H1 (cell line): ENCODE measurements around the gene HPS5. TPM values are rescaled to one million over a fixed set of nuclear protein-coding genes. Genes with fewer than 3 reads are reported as not detected.
A peak's percentile ranks its signal among the peaks of the same experiment; 100 is the strongest.
"Not testable (repeated sequence)": the region's sequence is repeated elsewhere in the genome, so short reads cannot be mapped to it uniquely, and the experiment has no call there.

Experiments
- CTCF ChIA-PET: fragments of 300-600 bp; sonication (Branson Sonifier 250); formaldehyde crosslinking; loops from one replicate; lab custom pipeline; 2021; ENCODE audit not compliant: partially characterized antibody; lab: Charles Lee
- POLR2A ChIA-PET: fragments of 300-600 bp; sonication (Branson Sonifier 250); formaldehyde crosslinking; loops from one replicate; lab custom pipeline; 2021; ENCODE audit warnings: inconsistent platforms; ENCODE audit not compliant: partially characterized antibody; lab: Charles Lee
- DNase-seq, 2 experiments: peaks; one replicate each; pipeline versions ENCODE4 v3.0.0 to v3.0.0-alpha.2; 2010 to 2022; ENCODE audit warnings: low spot score in 2 of 2, low read depth in 1 of 2, mixed read lengths in 1 of 2
- FAIRE-seq: peaks from 2 replicates; lab custom pipeline; 2011; peaks lifted over from hg19 to GRCh38; lab: Jason Lieb, UNC
- H2AFZ ChIP-seq: 2 replicates; pipeline ENCODE4 v1.8.1; 2012; ENCODE audit warnings: low read length, inconsistent platforms
- H2AK5ac ChIP-seq: 2 replicates; pipeline ENCODE4 v1.6.1; 2013; ENCODE audit warnings: low read depth, low read length
- H2BK120ac ChIP-seq: replicated peaks from 2 replicates; pipeline ENCODE3; 2013; ENCODE audit warnings: low read depth, low read length, inconsistent platforms
- H2BK12ac ChIP-seq: 2 replicates; pipeline ENCODE4 v1.6.1; 2013; ENCODE audit warnings: low read depth, low read length
- H2BK15ac ChIP-seq: 2 replicates; pipeline ENCODE4 v1.6.1; 2013; ENCODE audit warnings: low read length
- H2BK20ac ChIP-seq: 2 replicates; pipeline ENCODE4 v1.6.1; 2013; ENCODE audit warnings: low read length
- H2BK5ac ChIP-seq: 2 replicates; pipeline ENCODE4 v1.6.1; 2013; ENCODE audit warnings: low read depth, low read length
- H3K14ac ChIP-seq: 2 replicates; pipeline ENCODE4 v1.6.1; 2013; ENCODE audit warnings: inconsistent platforms; ENCODE audit not compliant: insufficient read length
- H3K18ac ChIP-seq: 2 replicates; pipeline ENCODE4 v1.6.1; 2013; ENCODE audit warnings: low read length; ENCODE audit errors: extremely low read depth
- H3K23ac ChIP-seq: 2 replicates; pipeline ENCODE4 v1.6.1; 2013; ENCODE audit warnings: inconsistent platforms; ENCODE audit not compliant: insufficient read length
- H3K23me2 ChIP-seq: 2 replicates; pipeline ENCODE4 v1.6.1; 2013; ENCODE audit warnings: low read depth, low read length
- H3K27ac ChIP-seq: 2 replicates; pipeline ENCODE4 v1.6.1; 2011; ENCODE audit warnings: low read depth, low read length, inconsistent platforms
- H3K27me3 ChIP-seq, 4 experiments: replicated peaks in 1 of 4; 1 replicate in 1 of 4; 2 replicates in 3 of 4; pipeline versions ENCODE4 v1.6.1 to v1.8.1; 2011 to 2013; ENCODE audit warnings: low read length in 3 of 4, mild to moderate bottlenecking in 3 of 4, inconsistent platforms in 2 of 4, mixed read lengths in 2 of 4, moderate library complexity in 1 of 4; ENCODE audit not compliant: control insufficient read depth in 3 of 4, insufficient read depth in 3 of 4; ENCODE audit errors: extremely low read depth in 1 of 4
- H3K36me3 ChIP-seq, 4 experiments: 2 replicates each; pipeline versions ENCODE4 v1.6.1 to v1.8.1; 2011 to 2013; ENCODE audit warnings: mild to moderate bottlenecking in 4 of 4, low read length in 3 of 4, moderate library complexity in 2 of 4, control low read depth in 1 of 4, inconsistent platforms in 1 of 4; ENCODE audit not compliant: insufficient read depth in 4 of 4, control insufficient read depth in 2 of 4
- H3K4ac ChIP-seq: replicated peaks from 2 replicates; pipeline ENCODE3; 2013; ENCODE audit warnings: low read length, low read depth, mixed read lengths, inconsistent platforms; ENCODE audit not compliant: insufficient read length
- H3K4me1 ChIP-seq, 4 experiments: replicated peaks in 1 of 4; 1 replicate in 1 of 4; 2 replicates in 3 of 4; pipeline versions ENCODE4 v1.6.1 to v1.8.1; 2011 to 2013; ENCODE audit warnings: low read length in 3 of 4, inconsistent platforms in 2 of 4, mixed read lengths in 1 of 4; ENCODE audit not compliant: insufficient read depth in 4 of 4, control insufficient read depth in 3 of 4
- H3K4me2 ChIP-seq, 2 experiments: 2 replicates each; pipeline versions ENCODE4 v1.6.1 to v1.8.1; 2011 to 2013; ENCODE audit warnings: low read depth in 2 of 2, low read length in 2 of 2, control low read depth in 1 of 2, inconsistent platforms in 1 of 2, mild to moderate bottlenecking in 1 of 2; ENCODE audit not compliant: insufficient read depth in 1 of 2
- H3K4me3 ChIP-seq, 4 experiments: fragments of 200-600, 300-600 bp in 1 of 4; sonication (generic), shearing (Covaris generic), sonication (Bioruptor Twin) in 1 of 4; 2 replicates each; pipeline versions ENCODE4 v1.5.1 to v1.8.1; 2011 to 2016; ENCODE audit warnings: low read length in 4 of 4, low read depth in 3 of 4, control low read depth in 2 of 4, inconsistent platforms in 2 of 4, mild to moderate bottlenecking in 2 of 4, mixed read lengths in 1 of 4, moderate library complexity in 1 of 4; ENCODE audit not compliant: insufficient read depth in 2 of 4; ENCODE audit errors: extremely low read depth in 1 of 4
- H3K56ac ChIP-seq: replicated peaks from 2 replicates; pipeline ENCODE3; 2013; ENCODE audit warnings: low read depth, mild to moderate bottlenecking, mixed read lengths, low read length, inconsistent platforms; ENCODE audit not compliant: insufficient read length
- H3K79me1 ChIP-seq: 2 replicates; pipeline ENCODE4 v1.6.1; 2013; ENCODE audit warnings: low read depth, low read length, control low read depth
- H3K79me2 ChIP-seq, 2 experiments: 2 replicates each; pipeline versions ENCODE4 v1.6.1 to v1.8.1; 2012 to 2013; ENCODE audit warnings: low read length in 2 of 2, mild to moderate bottlenecking in 2 of 2, inconsistent platforms in 1 of 2; ENCODE audit not compliant: insufficient read depth in 2 of 2, control insufficient read depth in 1 of 2
- H3K9ac ChIP-seq, 4 experiments: replicated peaks in 1 of 4; 1 replicate in 1 of 4; 2 replicates in 3 of 4; pipeline versions ENCODE4 v1.6.1 to v1.8.1; 2011 to 2013; ENCODE audit warnings: low read depth in 3 of 4, low read length in 3 of 4, control low read depth in 2 of 4, mild to moderate bottlenecking in 2 of 4, moderate library complexity in 2 of 4, inconsistent platforms in 1 of 4; ENCODE audit errors: extremely low read depth in 1 of 4
- H3K9me3 ChIP-seq, 2 experiments: 2 replicates each; pipeline versions ENCODE4 v1.6.1 to v1.8.1; 2012 to 2013; ENCODE audit warnings: mild to moderate bottlenecking in 2 of 2, moderate library complexity in 2 of 2, control low read depth in 1 of 2, inconsistent platforms in 1 of 2, low read depth in 1 of 2, low read length in 1 of 2, mixed read lengths in 1 of 2; ENCODE audit not compliant: insufficient read depth in 2 of 2
- H4K20me1 ChIP-seq, 2 experiments: replicated peaks in 1 of 2; 2 replicates each; pipeline versions ENCODE3 to v1.8.1; 2011 to 2013; ENCODE audit warnings: inconsistent platforms in 2 of 2, low read length in 2 of 2, mild to moderate bottlenecking in 1 of 2; ENCODE audit not compliant: insufficient read depth in 2 of 2, control insufficient read depth in 1 of 2
- H4K5ac ChIP-seq: 2 replicates; pipeline ENCODE4 v1.6.1; 2013; ENCODE audit warnings: low read length, low read depth, mixed read lengths, inconsistent platforms; ENCODE audit not compliant: insufficient read length
- H4K8ac ChIP-seq: 2 replicates; pipeline ENCODE4 v1.8.0; 2013; ENCODE audit warnings: mild to moderate bottlenecking, moderate library complexity, low read length, inconsistent platforms; ENCODE audit not compliant: insufficient read depth; ENCODE audit errors: extremely low read depth
- H4K91ac ChIP-seq: replicated peaks from 2 replicates; pipeline ENCODE3; 2013; ENCODE audit warnings: low read length, mixed read lengths, inconsistent platforms; ENCODE audit not compliant: insufficient read length
- WGBS, 2 experiments: shearing (Covaris generic) in 1 of 2; methylation state at CpG; one replicate each; pipeline versions ENCODE4 v1.1.6 to v1.1.7; 2013 to 2015; ENCODE audit warnings: low lambda C conversion rate in 2 of 2, mixed read lengths in 2 of 2, inconsistent platforms in 1 of 2, low coverage in 1 of 2, missing lambda C conversion rate in 1 of 2; ENCODE audit not compliant: insufficient replicate concordance in 2 of 2, insufficient coverage in 1 of 2, insufficient read length in 1 of 2; ENCODE audit errors: extremely low coverage in 1 of 2, missing lambda C conversion rate in 1 of 2; 5-methylcytosine and 5-hydroxymethylcytosine counted together
- polyA plus RNA-seq, 7 experiments: library from polyadenylated mRNA; depleted of rRNA in 3 of 7; stranded (reverse) in 5 of 7; unstranded in 2 of 7; fragments of >200 nt in 5 of 7; fragments of 200-250 nt in 2 of 7; gene quantifications; 1 replicate in 5 of 7; 2 replicates in 1 of 7; 4 replicates in 1 of 7; pipeline versions ENCODE4 v1.2.1 to v1.2.3, GENCODE V29; 2011 to 2013; ENCODE audit warnings: missing spikeins in 2 of 7, mixed read lengths in 2 of 7
- total RNA-seq: library from RNA; stranded (reverse); fragmentation: NEBNext Ultra II Directional; extraction: Animal tissue kit (Norgen Biotek cat#: 25700); gene quantifications from 2 replicates; pipeline ENCODE4 v1.2.1, GENCODE V29; 2021

The HPS5 gene
- total and polyA plus RNA-seq, 2 of the 8 experiments (the other 6 are each of a cell fraction or from before 2014, with no cell fraction given), result 5.0 to 18.5 TPM

DNA sequence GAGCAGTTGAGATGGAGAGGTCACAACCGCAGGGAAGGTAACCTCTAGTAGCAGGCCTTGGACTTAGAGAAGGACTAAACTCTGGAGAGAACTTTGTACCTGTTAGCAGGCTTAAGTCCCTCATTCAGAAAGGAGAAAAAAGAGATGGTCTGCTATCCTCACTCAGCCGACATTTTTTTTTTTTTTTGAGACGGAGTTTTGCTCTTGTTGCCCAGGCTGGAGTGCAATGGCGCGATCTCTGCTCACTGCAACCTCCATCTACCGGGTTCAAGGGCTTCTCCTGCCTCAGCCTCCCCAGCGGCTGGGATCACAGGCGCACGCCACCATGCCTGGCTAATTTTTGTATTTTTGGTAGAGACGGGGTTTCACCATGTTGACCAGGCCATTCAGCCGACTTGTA, 1.9 kb upstream of the HPS5 start:
- WGBS, 2 experiments, result 93% methylated on average over 10 of the region's 11 CpGs; no CpG with 5 or more reads in 1 of the 2 experiments
- H3K27ac ChIP-seq, H3K4ac ChIP-seq, H3K18ac ChIP-seq, H3K9me3 ChIP-seq, H3K56ac ChIP-seq, FAIRE-seq, H3K14ac ChIP-seq, H2BK12ac ChIP-seq, H2BK15ac ChIP-seq, H3K79me1 ChIP-seq, H4K5ac ChIP-seq, H2BK5ac ChIP-seq, H3K36me3 ChIP-seq, H4K8ac ChIP-seq, H2AK5ac ChIP-seq, H3K27me3 ChIP-seq, H2BK20ac ChIP-seq, H4K91ac ChIP-seq, H3K4me1 ChIP-seq, POLR2A ChIA-PET, DNase-seq, H3K9ac ChIP-seq, CTCF ChIA-PET, H2BK120ac ChIP-seq, H4K20me1 ChIP-seq, H3K23ac ChIP-seq, H2AFZ ChIP-seq: not testable (repeated sequence)
- Histone ChIP-seq H3K4me3 (peak overlapping the region in 1 of 4 experiments; percentile 92; a peak in 2 of 8 replicates), H3K79me2 (peaks cover 14 to 73% of the 10 kb centered on the region in 2 experiments; a peak in 3 of 4 replicates), H3K23me2 (peaks cover 11% of the 10 kb centered on the region), H3K4me2 (peak overlapping the region; percentile 77 to 89; a peak in 2 of 4 replicates)
